ENCODE results near the gene TRAF3IP1.
"Not testable (repeated sequence)": the region's sequence is repeated elsewhere in the genome, so short reads cannot be mapped to it uniquely, and the experiment has no call there.

Gene TRAF3IP1

DNA sequence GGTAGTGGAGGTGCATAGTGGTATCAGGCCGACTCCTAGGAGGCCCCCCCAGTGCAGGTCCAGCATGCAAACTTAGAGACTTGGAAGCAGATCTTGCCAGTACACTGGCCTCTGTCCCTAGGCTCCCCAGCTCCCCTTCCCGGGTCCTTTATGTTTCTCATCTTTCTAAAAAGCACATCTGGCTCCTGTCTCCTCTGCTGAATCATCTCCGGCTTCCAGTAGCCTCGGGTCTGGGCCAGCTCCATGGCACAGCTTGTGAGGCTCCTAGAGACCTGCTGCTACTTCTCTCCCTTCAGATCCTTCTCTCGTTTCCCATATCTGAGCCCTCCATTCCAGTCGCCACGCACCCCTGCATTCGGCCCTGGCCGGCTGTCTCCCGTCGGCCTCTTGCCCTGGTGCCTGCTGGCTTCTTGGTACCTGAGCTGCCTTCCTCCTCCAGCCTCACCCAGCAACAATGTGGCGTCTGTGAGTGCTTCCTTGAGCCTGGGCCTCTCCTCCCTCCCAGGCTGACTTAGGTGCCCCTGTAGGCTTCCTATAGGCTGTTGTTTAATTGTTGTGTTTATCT, 6.6 kb downstream of the TRAF3IP1 start:
- TF ChIP-seq, protein P1, sequence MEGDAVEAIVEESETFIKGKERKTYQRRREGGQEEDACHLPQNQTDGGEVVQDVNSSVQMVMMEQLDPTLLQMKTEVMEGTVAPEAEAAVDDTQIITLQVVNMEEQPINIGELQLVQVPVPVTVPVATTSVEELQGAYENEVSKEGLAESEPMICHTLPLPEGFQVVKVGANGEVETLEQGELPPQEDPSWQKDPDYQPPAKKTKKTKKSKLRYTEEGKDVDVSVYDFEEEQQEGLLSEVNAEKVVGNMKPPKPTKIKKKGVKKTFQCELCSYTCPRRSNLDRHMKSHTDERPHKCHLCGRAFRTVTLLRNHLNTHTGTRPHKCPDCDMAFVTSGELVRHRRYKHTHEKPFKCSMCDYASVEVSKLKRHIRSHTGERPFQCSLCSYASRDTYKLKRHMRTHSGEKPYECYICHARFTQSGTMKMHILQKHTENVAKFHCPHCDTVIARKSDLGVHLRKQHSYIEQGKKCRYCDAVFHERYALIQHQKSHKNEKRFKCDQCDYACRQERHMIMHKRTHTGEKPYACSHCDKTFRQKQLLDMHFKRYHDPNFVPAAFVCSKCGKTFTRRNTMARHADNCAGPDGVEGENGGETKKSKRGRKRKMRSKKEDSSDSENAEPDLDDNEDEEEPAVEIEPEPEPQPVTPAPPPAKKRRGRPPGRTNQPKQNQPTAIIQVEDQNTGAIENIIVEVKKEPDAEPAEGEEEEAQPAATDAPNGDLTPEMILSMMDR (IDR thresholded peaks at IDR 0.05; ENCODE audit: low read depth, low read length): no peak
- H3K4me3 ChIP-seq (ENCODE audit: low read depth, low read length): no peak overlapping the region

DNA sequence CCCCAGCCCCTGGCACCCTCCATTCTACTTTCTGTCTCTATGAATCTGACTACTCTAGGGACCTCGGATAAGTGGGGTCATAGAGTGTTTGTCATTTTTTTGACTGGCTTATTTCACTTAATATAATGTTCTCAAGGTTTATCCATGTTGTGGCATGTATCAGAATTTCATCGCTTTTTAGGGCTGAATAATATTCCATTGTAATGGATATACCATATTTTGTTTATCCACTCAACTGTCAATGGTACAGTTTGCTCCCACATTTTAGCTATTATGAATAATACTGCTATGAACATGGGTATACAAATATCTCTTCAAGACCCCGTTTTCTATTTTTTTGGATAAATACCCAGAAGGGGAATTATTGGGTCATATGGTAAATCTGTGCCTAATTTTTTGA, 7.4 kb downstream of the TRAF3IP1 start:
- TF ChIP-seq, protein P1 (IDR thresholded peaks at IDR 0.05; ENCODE audit: low read depth, low read length): no peak

DNA sequence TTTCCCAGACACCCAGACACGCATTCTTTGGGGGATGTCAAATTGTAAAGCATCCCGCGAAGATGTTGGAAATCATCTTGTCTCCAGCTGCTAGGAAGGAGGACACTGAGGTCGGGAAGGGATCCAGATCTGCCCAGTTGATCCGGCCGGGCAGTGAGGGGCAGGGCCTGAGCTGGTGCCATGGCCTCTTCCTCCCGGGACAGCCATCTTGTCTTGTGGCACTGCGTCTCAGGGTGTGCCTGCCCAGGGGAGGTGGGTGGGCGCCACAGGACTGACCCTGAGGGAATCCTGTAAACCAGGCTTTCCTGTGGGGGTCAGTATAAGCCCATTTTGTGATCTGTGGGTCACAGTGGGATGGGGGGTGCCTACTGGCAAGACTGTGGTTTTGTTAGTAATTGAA, 10.1 kb downstream of the TRAF3IP1 start:
- TF ChIP-seq, protein P1 (IDR thresholded peaks at IDR 0.05; ENCODE audit: low read depth, low read length): no peak
- H3K4me3 ChIP-seq (ENCODE audit: low read depth, low read length): no peak overlapping the region

More for the DNA sequence above, 7.4 kb downstream of the TRAF3IP1 start:
- H3K4me3 ChIP-seq (ENCODE audit: low read depth, low read length): no peak overlapping the region

DNA sequence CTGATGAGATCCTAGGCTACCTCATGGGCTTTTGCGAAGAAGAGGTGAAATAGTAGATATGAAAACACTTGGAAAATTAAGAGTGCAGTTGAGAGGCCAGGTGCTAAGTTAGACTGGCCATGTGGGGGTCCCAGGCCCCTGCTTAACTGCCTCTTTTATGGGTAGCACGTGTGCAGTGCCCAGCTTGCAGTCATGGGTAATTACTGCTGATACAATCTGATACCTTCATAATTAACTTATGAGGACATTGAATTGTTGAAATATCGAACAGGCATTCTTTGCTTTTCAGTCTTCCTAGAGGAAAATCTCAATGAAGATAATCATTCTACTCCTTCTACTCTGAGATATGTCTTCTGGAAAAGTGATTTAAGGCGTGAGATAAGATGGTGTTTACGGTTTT, 11.6 kb downstream of the TRAF3IP1 start:
- no peak overlapping the region for H3K4me3 ChIP-seq (ENCODE audit: low read depth, low read length)
- TF ChIP-seq, protein P1 (IDR thresholded peaks at IDR 0.05; ENCODE audit: low read depth, low read length): no peak

DNA sequence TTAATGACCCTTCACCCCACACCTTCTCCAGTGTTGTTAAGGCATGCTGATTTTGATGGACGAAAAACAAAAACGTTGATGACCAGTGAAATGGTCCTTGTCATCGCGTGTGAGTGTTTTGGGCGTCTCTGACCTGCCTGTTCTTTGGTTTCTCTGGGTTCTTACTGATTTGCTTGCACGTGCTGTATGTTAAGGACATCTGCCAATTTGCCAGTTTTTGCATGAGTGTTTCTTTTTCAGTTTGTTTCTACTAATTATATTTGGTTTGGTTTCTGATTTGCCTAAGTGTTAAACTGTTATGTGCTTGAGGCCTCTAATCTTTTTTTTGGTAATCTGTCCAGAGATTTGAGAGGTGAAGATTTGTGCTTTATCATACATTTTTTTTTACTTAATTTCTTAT, 14.6 kb downstream of the TRAF3IP1 start:
- no peak overlapping the region for H3K4me3 ChIP-seq (ENCODE audit: low read depth, low read length)
- TF ChIP-seq, protein P1 (IDR thresholded peaks at IDR 0.05; ENCODE audit: low read depth, low read length): no peak

DNA sequence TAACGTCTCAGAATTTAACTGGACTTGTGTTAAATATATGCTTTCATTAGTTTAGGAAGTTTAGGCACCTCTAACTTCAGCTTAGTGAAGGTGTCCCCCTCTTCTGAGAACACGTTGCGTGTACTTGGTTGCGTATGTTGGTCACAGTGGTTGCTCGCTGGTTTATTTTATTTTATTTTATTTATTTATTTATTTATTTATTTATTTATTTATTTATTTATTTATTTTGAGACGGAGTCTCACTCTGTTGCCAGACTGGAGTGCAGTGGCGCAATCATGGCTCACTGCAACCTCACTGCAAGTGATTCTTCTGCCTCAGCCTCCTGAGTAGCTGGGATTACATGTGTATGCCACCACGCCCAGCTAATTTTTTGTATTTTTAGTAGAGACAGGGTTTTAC, 15.3 kb downstream of the TRAF3IP1 start:
- not testable (repeated sequence) for H3K4me3 ChIP-seq (ENCODE audit: low read depth, low read length)

DNA sequence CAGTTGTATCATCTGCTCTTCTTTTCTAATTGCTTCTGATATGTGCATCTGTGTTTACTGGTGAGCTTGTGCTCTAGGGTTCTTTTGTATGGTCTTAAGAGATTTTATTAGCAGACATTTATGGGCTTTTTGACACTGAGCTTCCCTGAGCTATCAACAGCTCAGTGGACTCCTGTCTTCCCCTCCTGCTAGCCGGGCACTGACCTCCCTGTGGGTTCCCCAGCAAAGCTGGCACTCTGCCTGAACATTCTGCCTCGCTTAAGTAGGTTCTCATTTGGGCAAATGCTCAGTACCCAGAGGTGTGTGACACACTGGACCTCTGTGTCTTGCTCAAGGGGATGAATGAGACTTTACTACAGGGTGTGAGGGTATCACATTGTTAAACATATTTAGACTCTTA, 15.8 kb downstream of the TRAF3IP1 start:
- TF ChIP-seq, protein P1 (IDR thresholded peaks at IDR 0.05; ENCODE audit: low read depth, low read length): no peak
- H3K4me3 ChIP-seq (ENCODE audit: low read depth, low read length): no peak overlapping the region

DNA sequence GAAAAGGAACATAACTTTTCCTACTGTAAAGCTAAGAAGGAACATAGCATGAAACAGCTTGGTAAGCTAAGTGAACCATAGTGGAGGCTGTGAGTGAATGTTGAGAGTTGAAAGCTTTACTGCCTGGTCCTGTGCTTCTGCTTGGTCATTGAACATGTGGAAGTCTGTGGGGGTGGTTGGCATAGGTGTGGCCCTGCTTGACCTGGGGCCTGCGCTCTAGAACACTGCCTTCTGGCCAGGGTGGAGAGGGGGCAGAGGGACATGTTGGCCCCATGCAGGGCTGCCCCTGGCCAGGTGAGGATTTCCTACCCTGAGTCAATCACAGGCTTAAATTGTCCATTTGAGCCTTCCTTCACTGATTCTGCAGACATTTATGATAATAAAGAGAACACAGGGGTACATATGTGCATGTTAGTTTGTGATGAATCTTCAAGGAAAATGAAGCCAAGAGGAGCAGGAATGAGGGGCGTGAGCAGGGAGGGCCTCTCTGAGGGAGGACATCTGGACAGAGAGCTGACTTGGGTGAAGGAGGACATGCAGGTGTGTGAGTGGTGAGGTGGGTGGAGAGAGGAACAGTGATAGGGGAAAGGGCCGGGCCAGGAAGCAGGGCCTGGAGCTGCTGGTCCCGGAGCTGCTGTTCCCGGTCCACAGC, 16.6 kb downstream of the TRAF3IP1 start:
- H3K4me3 ChIP-seq (ENCODE audit: low read depth, low read length): no peak overlapping the region
- TF ChIP-seq, protein P1 (IDR thresholded peaks at IDR 0.05; ENCODE audit: low read depth, low read length): no peak
